Suprapubic skin (tissue), 4 donors: ENCODE measurements around the gene EMP3.
A peak's percentile ranks its signal among the peaks of the same experiment; 100 is the strongest.

Experiments used
- CTCF ChIP-seq, 2 donors: fragments of 200-600 bp in 1 of 2; fragments of 450-650 bp in 1 of 2; sonication (generic) in 1 of 2; IDR thresholded peaks; one replicate each; pipeline ENCODE4 v1.5.1; 2016 to 2019; ENCODE audit warnings: antibody characterized with exemption in 2 of 2, mild to moderate bottlenecking in 1 of 2, moderate library complexity in 1 of 2
- EP300 ChIP-seq: sonication (generic); formaldehyde crosslinking; IDR thresholded peaks from one replicate; pipeline ENCODE4 v1.6.1; 2017; ENCODE audit warnings: antibody characterized with exemption
- POLR2A ChIP-seq, 2 donors: fragments of 450-650 bp; IDR thresholded peaks; one replicate each; pipeline ENCODE4 v1.6.1; 2017; ENCODE audit warnings: antibody characterized with exemption in 2 of 2, mild to moderate bottlenecking in 2 of 2, moderate library complexity in 2 of 2
- POLR2AphosphoS5 ChIP-seq, 3 donors: sonication (generic); formaldehyde crosslinking; IDR thresholded peaks; one replicate each; pipeline ENCODE4 v1.6.1; 2017; ENCODE audit warnings: antibody characterized with exemption in 3 of 3

GRCh38 chr19:48363810-48364597, 38.7 kb downstream of the EMP3 start, which contains the start of the genes SYNGR4 and TMEM143:
- TF ChIP-seq CTCF (IDR thresholded peaks at IDR 0.05), result no peak
- peak in 1 of 3 donors; percentile 84 for TF ChIP-seq POLR2AphosphoS5 (IDR thresholded peaks at IDR 0.05)
- no peak for TF ChIP-seq POLR2A (IDR thresholded peaks at IDR 0.05)
- TF ChIP-seq EP300, result no peak
